ENCODE results near the gene HNRNPA3.
"Not testable (repeated sequence)": the region's sequence is repeated elsewhere in the genome, so short reads cannot be mapped to it uniquely, and the experiment has no call there.

HNRNPA3 gene

GRCh38 chr2:177188482-177189469 lies 23.8 kb upstream of the HNRNPA3 start:
- no peak for DNase-seq

GRCh38 chr2:177190941-177191340 lies 21.7 kb upstream of the HNRNPA3 start:
- DNase-seq: no peak

- DNase-seq: no peak
Measured at GRCh38 chr2:177192788-177193187, 19.8 kb upstream of the HNRNPA3 start.

GRCh38 chr2:177193240-177193639 lies 19.4 kb upstream of the HNRNPA3 start:
- no peak for DNase-seq

- no peak for DNase-seq
Measured at GRCh38 chr2:177195194-177195593, 17.4 kb upstream of the HNRNPA3 start.

GRCh38 chr2:177200419-177200818 lies 12.2 kb upstream of the HNRNPA3 start:
- not testable (repeated sequence) for DNase-seq

- DNase-seq: no peak
Measured at GRCh38 chr2:177201919-177202346, 10.7 kb upstream of the HNRNPA3 start.

GRCh38 chr2:177204417-177204816 lies 8.2 kb upstream of the HNRNPA3 start:
- no peak for DNase-seq

GRCh38 chr2:177207101-177207500 lies 5.5 kb upstream of the HNRNPA3 start:
- DNase-seq: no peak

- DNase-seq: no peak
Measured at GRCh38 chr2:177211169-177211568, 1.4 kb upstream of the HNRNPA3 start.

GRCh38 chr2:177211576-177212105 lies 953 bp upstream of the HNRNPA3 start:
- no peak for DNase-seq

GRCh38 chr2:177212891-177213856 lies 580 bp downstream of the HNRNPA3 start:
- DNase-seq: peak; percentile 90

GRCh38 chr2:177217247-177217843 lies 4.8 kb downstream of the HNRNPA3 start:
- DNase-seq: no peak

- not testable (repeated sequence) for DNase-seq
Measured at GRCh38 chr2:177219787-177220186, 7.2 kb downstream of the HNRNPA3 start.

- no peak for DNase-seq
Measured at GRCh38 chr2:177221534-177221933, 8.9 kb downstream of the HNRNPA3 start.

- DNase-seq: no peak
Measured at GRCh38 chr2:177221970-177222369, 9.4 kb downstream of the HNRNPA3 start.

GRCh38 chr2:177223436-177223835 lies 10.8 kb downstream of the HNRNPA3 start:
- DNase-seq: not testable (repeated sequence)

GRCh38 chr2:177225965-177226360 lies 13.4 kb downstream of the HNRNPA3 start:
- no peak for DNase-seq

GRCh38 chr2:177229442-177230242 lies 17.0 kb downstream of the HNRNPA3 start:
- no peak for DNase-seq

- no peak for DNase-seq
Measured at GRCh38 chr2:177231270-177231669, 18.7 kb downstream of the HNRNPA3 start.

GRCh38 chr2:177232098-177232704 lies 19.6 kb downstream of the HNRNPA3 start:
- DNase-seq: no peak
